Loucy (cell line): Measurements from ENCODE around the gene LGR5.

Experiments
- CTCF ChIP-seq: fragments of 200-600 bp; sonication (generic); conservative IDR thresholded peaks from 2 replicates; pipeline ENCODE4 v1.5.1; 2014; ENCODE audit warnings: mild to moderate bottlenecking, antibody characterized with exemption, low read length
- EZH2phosphoT487 ChIP-seq: fragments of 200-600 bp; IDR thresholded peaks from 2 replicates; pipeline ENCODE4 v1.6.1; 2018; ENCODE audit warnings: antibody characterized with exemption, mild to moderate bottlenecking, moderate library complexity, borderline replicate concordance

GRCh38 chr12:71552728-71553501 lies 113.3 kb downstream of the LGR5 start:
- TF ChIP-seq CTCF (no peak), EZH2phosphoT487 (no peak)
